Measurements from ENCODE around the gene SRGAP3. TPM values are rescaled to one million over a fixed set of nuclear protein-coding genes. Genes with fewer than 3 reads are reported as not detected.

SRGAP3 gene
- total RNA-seq, 4 donors from 2014 or later, result 14.7 to 58.9 (median 18.7) TPM

- H3K4me1 ChIP-seq, result peaks cover 17 to 19% of the 10 kb centered on the region in 2 donors
- WGBS, 2 donors, result 96 to 98% methylated on average over 7 of the region's 7 CpGs
These were observed 219.4 kb downstream of the SRGAP3 start for GRCh38 chr3:9030034-9030433.

DNA sequence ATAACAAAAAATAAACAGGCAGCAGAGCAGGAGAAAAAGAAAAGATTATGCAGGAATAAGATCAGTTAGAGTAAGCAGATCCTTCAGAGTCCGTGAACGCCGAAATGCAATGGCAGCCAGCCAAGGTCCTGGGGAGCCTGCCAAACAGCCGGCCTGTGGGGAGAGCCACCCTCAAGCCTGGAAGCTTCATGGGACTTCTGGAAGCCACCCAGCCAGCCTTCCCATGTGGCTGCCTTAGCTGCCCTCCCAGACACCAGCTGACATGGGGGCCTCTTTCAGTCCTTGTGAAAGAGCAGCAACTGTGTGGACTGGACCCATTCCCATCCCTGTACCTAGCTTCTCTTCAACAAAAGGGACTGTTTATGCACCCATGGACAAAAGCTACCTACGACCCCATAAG lies 221.3 kb downstream of the SRGAP3 start:
- intact Hi-C loops (cut with DNase I), result no loop called here
- DNase-seq, result peak; percentile 97 to 99
- Histone ChIP-seq H3K27ac (peak overlapping the region; percentile 23 to 89 (median 80)), H3K4me3 (replicated peaks in 1 of 3) (no peak overlapping the region), H3K27me3 (no peaks in the 10 kb centered on the region), H3K4me1 (peaks cover 17 to 19% of the 10 kb centered on the region in 2 donors), H3K36me3 (no peaks in the 10 kb centered on the region), H3K9me3 (no peaks in the 10 kb centered on the region)
- TF ChIP-seq POLR2A (IDR thresholded peaks at IDR 0.05), result no peak
- TF ChIP-seq, protein P1, sequence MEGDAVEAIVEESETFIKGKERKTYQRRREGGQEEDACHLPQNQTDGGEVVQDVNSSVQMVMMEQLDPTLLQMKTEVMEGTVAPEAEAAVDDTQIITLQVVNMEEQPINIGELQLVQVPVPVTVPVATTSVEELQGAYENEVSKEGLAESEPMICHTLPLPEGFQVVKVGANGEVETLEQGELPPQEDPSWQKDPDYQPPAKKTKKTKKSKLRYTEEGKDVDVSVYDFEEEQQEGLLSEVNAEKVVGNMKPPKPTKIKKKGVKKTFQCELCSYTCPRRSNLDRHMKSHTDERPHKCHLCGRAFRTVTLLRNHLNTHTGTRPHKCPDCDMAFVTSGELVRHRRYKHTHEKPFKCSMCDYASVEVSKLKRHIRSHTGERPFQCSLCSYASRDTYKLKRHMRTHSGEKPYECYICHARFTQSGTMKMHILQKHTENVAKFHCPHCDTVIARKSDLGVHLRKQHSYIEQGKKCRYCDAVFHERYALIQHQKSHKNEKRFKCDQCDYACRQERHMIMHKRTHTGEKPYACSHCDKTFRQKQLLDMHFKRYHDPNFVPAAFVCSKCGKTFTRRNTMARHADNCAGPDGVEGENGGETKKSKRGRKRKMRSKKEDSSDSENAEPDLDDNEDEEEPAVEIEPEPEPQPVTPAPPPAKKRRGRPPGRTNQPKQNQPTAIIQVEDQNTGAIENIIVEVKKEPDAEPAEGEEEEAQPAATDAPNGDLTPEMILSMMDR (IDR thresholded peaks at IDR 0.05), result no peak
- 12 to 34% methylated on average over 5 of the region's 5 CpGs for WGBS, 2 donors

More at GRCh38 chr3:9030034-9030433, 219.4 kb downstream of the SRGAP3 start:
- Histone ChIP-seq H3K27ac (no peak overlapping the region), H3K36me3 (no peaks in the 10 kb centered on the region), H3K9me3 (no peaks in the 10 kb centered on the region), H3K4me3 (replicated peaks in 1 of 3) (no peak overlapping the region), H3K27me3 (no peaks in the 10 kb centered on the region)
- TF ChIP-seq, protein P1 (IDR thresholded peaks at IDR 0.05), result no peak
- no peak for TF ChIP-seq POLR2A (IDR thresholded peaks at IDR 0.05)
- intact Hi-C loops (cut with DNase I), result no loop called here
- no peak for DNase-seq

DNA sequence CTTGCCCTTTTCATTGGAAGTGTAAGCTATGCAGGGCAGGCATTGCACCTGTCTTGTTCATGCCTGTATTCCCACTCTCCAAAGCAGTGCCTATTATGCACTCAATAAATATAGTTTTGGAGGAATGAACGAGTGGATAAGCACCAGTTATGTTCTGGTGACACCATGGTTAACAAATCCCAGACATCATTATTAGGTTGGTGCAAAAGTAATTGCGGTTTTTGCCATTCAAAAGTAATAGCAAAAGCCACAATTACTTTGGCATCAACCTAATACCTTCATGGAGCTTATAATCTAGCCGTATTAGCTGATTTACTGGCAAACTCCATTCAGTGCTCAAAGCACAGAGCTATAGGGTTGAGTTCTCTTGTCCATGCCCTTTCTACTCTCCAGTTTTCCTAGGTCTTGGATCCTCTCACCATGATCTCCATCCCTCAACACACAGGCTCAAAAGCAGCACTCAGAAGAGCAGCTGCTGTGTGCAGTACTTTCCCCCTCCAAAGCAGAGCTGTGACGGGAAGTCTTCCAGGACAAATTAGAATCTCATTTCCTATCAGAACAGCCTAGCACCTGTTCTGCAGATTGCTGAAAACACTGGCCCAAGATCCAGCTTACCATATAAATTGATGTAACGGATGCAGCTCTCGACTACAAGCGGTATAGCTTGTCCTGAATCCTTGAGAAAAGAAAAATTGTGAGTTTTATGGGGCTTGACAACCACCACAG lies 223.0 kb downstream of the SRGAP3 start:
- Histone ChIP-seq H3K36me3 (no peaks in the 10 kb centered on the region), H3K27me3 (no peaks in the 10 kb centered on the region), H3K4me3 (replicated peaks in 1 of 3) (no peak overlapping the region), H3K4me1 (peaks cover 17 to 19% of the 10 kb centered on the region in 2 donors), H3K9me3 (no peaks in the 10 kb centered on the region), H3K27ac (no peak overlapping the region)
- no peak for DNase-seq
- intact Hi-C loops (cut with DNase I), result no loop called here
- TF ChIP-seq, protein P1 (IDR thresholded peaks at IDR 0.05), result no peak
- TF ChIP-seq POLR2A (IDR thresholded peaks at IDR 0.05), result no peak
- WGBS, 2 donors, result 93 to 95% methylated on average over 7 of the region's 7 CpGs

- DNase-seq, result no peak
- Histone ChIP-seq H3K9me3 (no peaks in the 10 kb centered on the region), H3K27ac (no peak overlapping the region), H3K27me3 (no peaks in the 10 kb centered on the region), H3K4me3 (replicated peaks in 1 of 3) (no peak overlapping the region), H3K36me3 (no peaks in the 10 kb centered on the region), H3K4me1 (peaks cover 20 to 27% of the 10 kb centered on the region in 2 donors)
- 87 to 90% methylated on average over 2 of the region's 2 CpGs for WGBS, 2 donors
- TF ChIP-seq, protein P1 (IDR thresholded peaks at IDR 0.05), result no peak
- TF ChIP-seq POLR2A (IDR thresholded peaks at IDR 0.05), result no peak
- intact Hi-C loops (cut with DNase I), result no loop called here
These were observed 225.1 kb downstream of the SRGAP3 start for GRCh38 chr3:9024341-9024740.

GRCh38 chr3:9023226-9023590 lies 226.2 kb downstream of the SRGAP3 start:
- intact Hi-C loops (cut with DNase I), result no loop called here
- Histone ChIP-seq H3K27me3 (no peaks in the 10 kb centered on the region), H3K9me3 (no peaks in the 10 kb centered on the region), H3K27ac (no peak overlapping the region), H3K4me3 (replicated peaks in 1 of 3) (no peak overlapping the region), H3K4me1 (peaks cover 18 to 27% of the 10 kb centered on the region in 2 donors), H3K36me3 (no peaks in the 10 kb centered on the region)
- WGBS, 2 donors, result 80 to 100% methylated on average over 1 of the region's 1 CpG
- TF ChIP-seq POLR2A (IDR thresholded peaks at IDR 0.05), result no peak
- TF ChIP-seq, protein P1 (IDR thresholded peaks at IDR 0.05), result no peak
- DNase-seq, result no peak
